Measurements from ENCODE around the gene C11orf58.

Gene C11orf58

DNA sequence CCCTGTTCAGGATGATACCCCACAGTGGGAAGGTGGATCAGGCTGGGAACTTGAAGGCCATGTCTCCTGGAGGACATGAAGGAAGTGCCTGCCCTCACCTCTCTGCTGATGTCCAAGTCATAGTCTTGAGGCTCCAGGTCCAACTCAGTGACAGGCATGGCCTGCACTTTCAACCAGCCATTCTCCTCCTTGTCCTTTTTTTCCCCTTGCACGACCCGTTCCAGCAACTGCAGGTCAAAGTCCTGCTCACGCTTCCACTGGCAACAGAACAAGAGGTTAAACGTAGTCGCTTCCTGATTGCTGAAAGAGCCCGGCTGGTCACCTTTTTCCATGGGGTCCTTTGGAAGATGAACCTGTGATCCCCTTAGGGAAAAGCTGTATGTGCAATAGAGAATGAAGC lies 47.7 kb downstream of the C11orf58 start:
- DNase-seq, result no peak

DNA sequence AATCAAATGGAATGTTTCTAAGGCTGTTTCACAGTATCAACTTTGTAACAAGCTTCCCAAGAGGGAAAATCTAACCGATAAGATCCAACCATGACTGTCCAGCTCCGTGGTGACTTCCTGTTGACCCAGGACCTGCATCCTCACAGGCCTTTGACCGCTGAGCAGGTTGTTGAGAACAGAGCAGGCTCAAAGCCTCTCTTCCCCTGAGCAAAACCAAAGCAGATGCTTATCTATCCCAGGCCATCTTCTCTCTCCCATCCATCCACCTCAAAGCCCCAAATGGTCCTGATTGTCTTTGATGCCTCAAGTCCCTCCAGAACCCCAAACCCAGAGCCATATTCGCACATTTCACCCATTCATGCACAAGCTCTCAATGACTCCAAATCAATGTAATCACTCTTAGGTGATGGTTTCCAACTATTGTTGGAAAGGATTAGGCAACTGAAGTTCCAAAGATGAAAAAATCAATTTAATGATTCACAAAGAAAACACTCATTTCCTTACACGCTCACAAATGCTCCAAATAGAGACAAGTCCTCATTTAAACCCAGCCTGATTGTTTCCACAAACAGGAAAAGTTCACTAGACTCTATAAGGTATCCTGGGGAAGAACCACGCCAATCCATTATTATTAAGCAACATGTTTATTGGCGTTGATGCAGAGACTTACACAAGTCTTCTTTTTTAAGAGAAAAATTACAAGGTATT lies 48.7 kb downstream of the C11orf58 start:
- no peak for DNase-seq

GRCh38 chr11:16788141-16789062 lies 50.0 kb downstream of the C11orf58 start:
- DNase-seq, result peak; percentile 89

- DNase-seq, result no peak
Measured at GRCh38 chr11:16789063-16789420, 50.6 kb downstream of the C11orf58 start.

GRCh38 chr11:16789560-16790485 lies 51.4 kb downstream of the C11orf58 start:
- no peak for DNase-seq

DNA sequence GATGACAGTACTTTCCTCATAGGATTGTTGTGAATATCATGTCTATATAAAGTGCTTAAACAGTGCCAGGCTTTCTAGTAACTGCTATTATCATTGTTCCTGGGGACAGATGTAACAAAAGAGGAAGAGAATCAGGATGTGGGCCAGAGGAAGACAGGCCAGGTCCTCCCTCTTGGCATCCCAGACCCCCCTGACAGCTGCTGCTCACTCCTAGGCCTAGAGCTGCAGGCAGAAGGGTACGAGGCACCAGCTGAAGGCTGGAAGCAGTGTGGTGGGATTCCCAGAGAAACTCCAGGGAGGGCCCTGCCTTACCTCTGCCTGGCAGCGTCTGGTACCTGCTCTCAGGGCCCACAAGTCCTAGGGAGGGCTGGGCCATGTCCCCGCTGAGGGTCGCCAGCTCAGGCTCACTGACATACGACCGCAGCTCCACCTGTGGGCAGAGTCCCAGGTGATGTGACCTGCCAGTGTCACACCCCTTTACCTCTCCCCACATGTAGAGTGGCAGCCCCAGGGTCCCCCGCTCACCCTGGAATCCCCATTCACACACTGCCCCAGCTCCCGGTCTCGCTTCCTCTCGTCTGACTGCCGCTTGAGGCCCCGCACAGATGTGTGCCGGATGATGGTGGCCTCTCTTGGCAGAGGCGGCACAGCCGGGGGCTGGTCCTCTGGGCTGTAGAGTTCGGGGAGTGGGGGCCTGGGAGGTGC lies 52.2 kb downstream of the C11orf58 start:
- DNase-seq, result no peak

DNA sequence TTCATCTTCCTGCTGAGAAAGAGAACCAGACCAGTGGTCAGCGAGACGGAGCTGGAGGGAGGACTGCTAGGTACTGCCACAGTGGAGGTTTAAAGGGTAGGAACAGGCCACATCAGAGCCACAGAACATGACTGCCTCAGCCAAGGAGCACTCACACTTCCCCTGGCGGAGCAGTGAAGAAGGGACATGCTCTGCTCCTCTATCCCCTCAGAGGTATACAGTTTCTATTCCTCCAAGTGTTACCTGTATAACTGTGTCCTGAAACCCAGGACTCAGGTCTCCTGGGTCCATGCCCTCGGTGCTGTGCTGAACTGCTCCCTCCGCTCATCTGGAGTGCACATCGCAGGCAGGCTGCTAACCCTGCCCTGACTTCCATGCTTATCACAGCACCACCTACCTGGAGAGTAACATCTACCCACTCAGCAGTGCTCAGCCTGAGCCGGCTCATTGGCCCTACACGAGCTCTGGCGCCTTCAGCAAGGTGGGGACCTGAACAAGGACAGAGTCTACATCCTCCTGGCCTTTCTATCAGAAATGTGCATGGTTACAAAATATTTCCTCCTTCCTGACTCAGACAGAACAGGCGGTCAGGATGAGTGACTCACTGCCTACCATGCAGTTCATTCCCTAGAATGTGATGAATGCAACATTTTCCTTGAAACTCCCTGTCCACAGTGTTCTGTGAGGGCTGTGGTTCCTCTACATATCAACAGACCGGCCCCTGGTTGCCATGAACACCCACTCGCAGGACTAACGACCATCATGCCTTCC lies 52.9 kb downstream of the C11orf58 start:
- peak; percentile 86 for DNase-seq

DNA sequence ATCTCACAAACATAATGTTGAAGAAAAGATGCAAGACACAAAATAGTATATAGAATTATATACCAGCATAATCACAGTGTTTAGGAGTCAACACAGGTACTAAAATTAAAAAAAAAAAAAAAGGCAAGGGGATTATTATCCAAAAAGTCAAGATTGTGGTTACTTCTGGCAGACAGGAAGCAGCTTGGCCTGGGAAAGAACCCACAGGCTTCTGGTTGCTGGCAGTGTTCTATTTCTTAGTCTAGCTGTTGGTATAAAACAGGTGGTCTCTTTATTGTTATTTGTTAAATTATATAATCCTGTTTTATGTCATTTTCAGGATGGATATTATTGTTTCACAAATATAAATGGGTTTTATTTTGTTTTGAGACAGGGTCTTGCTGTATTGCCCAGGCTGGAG lies 54.0 kb downstream of the C11orf58 start:
- no peak for DNase-seq

DNA sequence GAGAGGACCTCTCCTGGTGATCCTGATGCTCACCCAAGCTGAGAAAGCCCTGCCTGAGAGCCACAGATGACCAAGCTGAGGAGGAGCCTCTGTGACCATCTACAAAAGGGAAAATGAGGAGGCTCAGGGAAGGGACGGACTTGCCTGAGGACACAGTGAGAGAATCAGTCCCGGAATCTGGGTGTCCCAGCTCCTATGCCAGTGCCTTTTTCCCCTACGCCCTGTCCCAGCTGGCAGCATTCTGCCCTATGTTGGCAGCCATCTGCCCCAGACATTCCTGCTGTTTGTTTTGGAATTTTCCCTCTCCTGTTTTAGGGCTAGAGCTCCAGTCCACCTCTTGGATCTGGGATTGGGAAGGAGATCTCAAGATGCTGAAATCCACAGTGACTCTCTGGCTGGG lies 54.6 kb downstream of the C11orf58 start:
- no peak for DNase-seq

- no peak for DNase-seq
Measured at GRCh38 chr11:16793511-16793910, 55.1 kb downstream of the C11orf58 start.

- DNase-seq, result no peak
Measured at GRCh38 chr11:16794047-16794818, 55.8 kb downstream of the C11orf58 start.

DNA sequence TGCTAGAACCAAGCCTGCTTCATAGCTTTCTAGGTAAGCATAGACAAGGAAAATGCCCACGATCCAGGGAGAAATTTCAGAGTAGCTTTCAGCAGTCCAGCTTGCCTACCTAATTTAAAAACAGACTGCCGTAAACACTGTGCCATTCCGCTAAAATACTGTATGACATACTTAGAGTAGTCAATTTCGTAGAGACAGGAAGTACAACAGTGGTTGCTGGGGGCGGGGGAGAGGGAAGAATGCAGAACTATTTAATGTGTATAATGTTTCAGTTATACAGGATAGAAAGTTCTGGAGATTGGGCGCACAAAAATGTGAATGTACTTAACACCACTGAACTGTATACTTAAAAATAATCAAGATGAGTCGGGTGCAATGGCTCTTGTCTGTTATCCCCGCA lies 56.7 kb downstream of the C11orf58 start:
- no peak for DNase-seq

- no peak for DNase-seq
Measured at GRCh38 chr11:16796311-16796710, 57.9 kb downstream of the C11orf58 start.

DNA sequence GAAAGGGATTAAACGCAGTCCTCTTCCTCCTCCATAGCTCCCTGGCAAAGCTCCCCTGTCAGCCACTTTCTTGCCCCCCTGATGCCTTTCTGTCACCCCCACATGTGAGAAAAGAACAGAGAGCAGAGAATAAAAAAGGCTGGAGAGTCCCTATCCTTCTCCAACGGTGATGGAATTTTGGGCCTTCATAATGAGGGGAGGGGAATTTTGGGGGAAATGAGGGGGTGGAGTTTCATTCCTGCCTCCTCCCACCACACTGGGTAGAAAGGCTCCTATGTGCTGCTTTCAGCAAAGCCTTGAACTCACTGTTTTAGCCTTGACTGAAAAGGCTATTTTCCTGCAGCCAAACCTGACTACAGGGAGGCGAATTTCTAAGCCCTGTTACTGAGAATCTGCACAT lies 59.3 kb downstream of the C11orf58 start:
- DNase-seq, result no peak

- DNase-seq, result no peak
Measured at GRCh38 chr11:16799221-16799620, 60.8 kb downstream of the C11orf58 start.

GRCh38 chr11:16799890-16800289 lies 61.4 kb downstream of the C11orf58 start:
- DNase-seq, result no peak

DNA sequence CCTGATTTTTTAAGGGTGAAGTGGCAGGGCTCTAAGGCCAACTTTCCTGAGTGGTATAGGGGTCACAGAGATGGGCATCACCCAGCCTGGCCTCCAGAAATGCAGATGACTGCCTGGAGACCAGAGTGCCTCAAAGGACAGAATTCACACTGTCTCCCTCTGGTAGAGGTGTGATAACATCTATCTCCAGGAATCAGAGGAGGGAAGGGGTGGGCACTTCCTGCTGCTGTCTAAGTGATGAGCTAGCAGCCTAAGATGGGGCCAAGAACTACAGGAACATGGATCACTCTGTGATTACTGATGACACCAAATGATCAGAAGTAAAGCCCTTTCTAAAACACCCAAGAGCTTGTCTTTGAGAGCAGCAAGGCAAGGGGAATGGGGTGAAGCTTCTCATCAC lies 61.9 kb downstream of the C11orf58 start:
- DNase-seq, result no peak

GRCh38 chr11:16801288-16801980 lies 63.0 kb downstream of the C11orf58 start:
- no peak for DNase-seq

- DNase-seq, result no peak
Measured at GRCh38 chr11:16804104-16804947, 65.9 kb downstream of the C11orf58 start.
